CD14-positive monocyte (primary cell): ENCODE measurements around the gene RFK. TPM values are rescaled to one million over a fixed set of nuclear protein-coding genes. Genes with fewer than 3 reads are reported as not detected.
A peak's percentile ranks its signal among the peaks of the same experiment; 100 is the strongest.

Experiments used
- DNase-seq, 3 donors: peaks; one replicate each; pipeline ENCODE4 v3.0.0-alpha.2; 2011 to 2022
- H2AFZ ChIP-seq: 2 replicates; pipeline ENCODE4 v1.6.0; 2012; ENCODE audit warnings: mild to moderate bottlenecking, low read depth, low read length, inconsistent platforms; ENCODE audit not compliant: insufficient read depth, poor library complexity, severe bottlenecking
- H3K27ac ChIP-seq, 2 donors: 1 replicate in 1 of 2; 2 replicates in 1 of 2; pipeline ENCODE4 v1.5.1; 2012 to 2013; ENCODE audit warnings: low read length in 2 of 2, control low read depth in 1 of 2, inconsistent platforms in 1 of 2, low read depth in 1 of 2, mild to moderate bottlenecking in 1 of 2
- H3K27me3 ChIP-seq, 2 donors: one replicate each; pipeline versions ENCODE4 v1.6.0 to v1.6.1; 2011 to 2013; ENCODE audit warnings: low read length in 2 of 2; ENCODE audit not compliant: control insufficient read depth in 2 of 2, insufficient read depth in 2 of 2
- H3K36me3 ChIP-seq, 2 donors: replicated peaks in 1 of 2; 1 replicate in 1 of 2; 2 replicates in 1 of 2; pipeline versions ENCODE4 v1.5.1 to v1.6.1; 2012 to 2013; ENCODE audit warnings: low read length in 2 of 2, control low read depth in 1 of 2, inconsistent platforms in 1 of 2, mild to moderate bottlenecking in 1 of 2; ENCODE audit not compliant: insufficient read depth in 2 of 2, control insufficient read depth in 1 of 2
- H3K4me1 ChIP-seq, 2 donors: 1 replicate in 1 of 2; 2 replicates in 1 of 2; pipeline versions ENCODE4 v1.5.1 to v1.6.1; 2012 to 2013; ENCODE audit warnings: low read length in 2 of 2, control low read depth in 1 of 2, inconsistent platforms in 1 of 2, mild to moderate bottlenecking in 1 of 2, moderate library complexity in 1 of 2; ENCODE audit not compliant: insufficient read depth in 2 of 2, control insufficient read depth in 1 of 2
- H3K4me2 ChIP-seq: replicated peaks from 2 replicates; pipeline ENCODE3; 2012; ENCODE audit warnings: low read length, moderate library complexity, mild to moderate bottlenecking; ENCODE audit not compliant: poor library complexity, severe bottlenecking; ENCODE audit errors: extremely low read depth
- H3K4me3 ChIP-seq, 3 experiments: fragments of 200-600 bp in 1 of 3; sonication (generic) in 1 of 3; replicated peaks in 1 of 3; 1 replicate in 2 of 3; 2 replicates in 1 of 3; pipeline ENCODE4 v1.5.1; 2011 to 2013; ENCODE audit warnings: low read length in 3 of 3, mild to moderate bottlenecking in 3 of 3, control low read depth in 2 of 3, low read depth in 2 of 3, inconsistent platforms in 1 of 3, moderate library complexity in 1 of 3
- H3K79me2 ChIP-seq: 2 replicates; pipeline ENCODE4 v1.6.0; 2012; ENCODE audit warnings: mild to moderate bottlenecking, control low read depth, inconsistent platforms, low read length, moderate library complexity; ENCODE audit not compliant: insufficient read depth
- H3K9ac ChIP-seq: 2 replicates; pipeline ENCODE4 v1.6.0; 2017; ENCODE audit warnings: low read length, mild to moderate bottlenecking; ENCODE audit not compliant: insufficient read depth, poor library complexity, severe bottlenecking
- H3K9me3 ChIP-seq, 2 donors: replicated peaks in 1 of 2; 1 replicate in 1 of 2; 2 replicates in 1 of 2; pipeline versions ENCODE4 v1.5.1 to v1.6.1; 2012 to 2013; ENCODE audit warnings: low read length in 2 of 2, control low read depth in 1 of 2; ENCODE audit not compliant: control insufficient read depth in 1 of 2, insufficient read depth in 1 of 2
- H4K20me1 ChIP-seq: 2 replicates; pipeline ENCODE4 v1.6.0; 2012; ENCODE audit warnings: mild to moderate bottlenecking, low read length, control low read depth, moderate library complexity; ENCODE audit not compliant: insufficient read depth
- H3K27ac Mint-ChIP-seq, 7 donors: one replicate each; pipeline ENCODE4 v1.8.0; 2020; ENCODE audit warnings: mild to moderate bottlenecking in 7 of 7, mixed read lengths in 7 of 7, moderate library complexity in 6 of 7, inconsistent platforms in 2 of 7
- H3K27me3 Mint-ChIP-seq, 3 donors: one replicate each; pipeline ENCODE4 v1.8.0; 2021 to 2022; ENCODE audit warnings: low read depth in 3 of 3, mild to moderate bottlenecking in 3 of 3, mixed read lengths in 3 of 3, moderate library complexity in 3 of 3, inconsistent platforms in 1 of 3
- H3K36me3 Mint-ChIP-seq, 2 donors: one replicate each; pipeline ENCODE4 v1.8.0; 2020; ENCODE audit warnings: mixed read lengths in 2 of 2, inconsistent platforms in 1 of 2, mild to moderate bottlenecking in 1 of 2
- H3K4me1 Mint-ChIP-seq: one replicate; pipeline ENCODE4 v1.8.0; 2020; ENCODE audit warnings: mild to moderate bottlenecking, mixed read lengths
- H3K4me3 Mint-ChIP-seq, 2 donors: one replicate each; pipeline ENCODE4 v1.8.0; 2020; ENCODE audit warnings: mild to moderate bottlenecking in 2 of 2, mixed read lengths in 2 of 2, moderate library complexity in 1 of 2
- H3K9me3 Mint-ChIP-seq, 7 donors: one replicate each; pipeline ENCODE4 v1.8.0; 2020 to 2022; ENCODE audit warnings: mixed read lengths in 7 of 7, mild to moderate bottlenecking in 6 of 7, moderate library complexity in 6 of 7, inconsistent platforms in 2 of 7
- CTCF ChIP-seq: fragments of 200-600 bp; IDR thresholded peaks from one replicate; pipeline ENCODE4 v1.8.0; 2022; ENCODE audit warnings: antibody characterized with exemption, mild to moderate bottlenecking
- WGBS: methylation state at CpG from one replicate; pipeline ENCODE4 v1.1.5; 2013; ENCODE audit warnings: missing lambda C conversion rate; ENCODE audit not compliant: insufficient coverage; 5-methylcytosine and 5-hydroxymethylcytosine counted together
- intact Hi-C, 2 donors: fragments of 100-400 bp; cut with micrococcal nuclease; formaldehyde crosslinking; loops; one replicate each; pipeline versions ENCODE4 v1.15.0 to v1.15.1; 2023
- polyA plus RNA-seq, 3 donors: library from polyadenylated mRNA; depleted of rRNA in 1 of 3; unstranded in 2 of 3; stranded (reverse) in 1 of 3; fragments of 300-500 nt in 2 of 3; fragments of >200 nt in 1 of 3; fragmentation: Illumina TruSeq in 2 of 3; gene quantifications; 1 replicate in 2 of 3; 2 replicates in 1 of 3; pipeline ENCODE4 v1.2.3, GENCODE V29; 2012 to 2021

Gene RFK
- polyA plus RNA-seq, 3 donors: 5.9 to 46.6 (median 44.4) TPM

- no peak overlapping the region for H3K9ac ChIP-seq
- H2AFZ ChIP-seq: peak overlapping the region; percentile 62
- no CpG with 5 or more reads among the region's 2 CpGs for WGBS
- H4K20me1 ChIP-seq: no peaks in the 10 kb centered on the region
- no peaks in the 10 kb centered on the region for H3K9me3 ChIP-seq
- TF ChIP-seq CTCF: peak; percentile 56
- H3K4me3 ChIP-seq: peak overlapping the region in 1 of 3 experiments; percentile 45
- H3K79me2 ChIP-seq: no peaks in the 10 kb centered on the region
- H3K4me2 ChIP-seq: peak overlapping the region; percentile 65
- peak overlapping the region in 1 of 2 donors; percentile 63 for H3K27ac ChIP-seq
- H3K4me1 Mint-ChIP-seq: peaks cover 20% of the 10 kb centered on the region
- peaks cover 3 to 8% of the 10 kb centered on the region in 2 donors for H3K4me1 ChIP-seq
- H3K27me3 Mint-ChIP-seq: peaks cover 0 to 6% (median 0%) of the 10 kb centered on the region in 3 donors
- H3K4me3 Mint-ChIP-seq: peak overlapping the region; percentile 24 to 60
- intact Hi-C loops: loop anchor here in 1 of 2 donors (10.0 kb wide), 1 partner anchor 51 kb away; the partner anchor contains the start of gene GCNT1
- H3K9me3 Mint-ChIP-seq: no peaks in the 10 kb centered on the region
- H3K36me3 Mint-ChIP-seq: no peaks in the 10 kb centered on the region
- H3K27ac Mint-ChIP-seq: peak overlapping the region; percentile 11 to 81 (median 66)
- H3K36me3 ChIP-seq: no peaks in the 10 kb centered on the region
- DNase-seq: peak; percentile 53 to 64 (median 60)
- H3K27me3 ChIP-seq: no peaks in the 10 kb centered on the region
Measured at GRCh38 chr9:76403352-76403751, 9.1 kb upstream of the RFK start.

DNA sequence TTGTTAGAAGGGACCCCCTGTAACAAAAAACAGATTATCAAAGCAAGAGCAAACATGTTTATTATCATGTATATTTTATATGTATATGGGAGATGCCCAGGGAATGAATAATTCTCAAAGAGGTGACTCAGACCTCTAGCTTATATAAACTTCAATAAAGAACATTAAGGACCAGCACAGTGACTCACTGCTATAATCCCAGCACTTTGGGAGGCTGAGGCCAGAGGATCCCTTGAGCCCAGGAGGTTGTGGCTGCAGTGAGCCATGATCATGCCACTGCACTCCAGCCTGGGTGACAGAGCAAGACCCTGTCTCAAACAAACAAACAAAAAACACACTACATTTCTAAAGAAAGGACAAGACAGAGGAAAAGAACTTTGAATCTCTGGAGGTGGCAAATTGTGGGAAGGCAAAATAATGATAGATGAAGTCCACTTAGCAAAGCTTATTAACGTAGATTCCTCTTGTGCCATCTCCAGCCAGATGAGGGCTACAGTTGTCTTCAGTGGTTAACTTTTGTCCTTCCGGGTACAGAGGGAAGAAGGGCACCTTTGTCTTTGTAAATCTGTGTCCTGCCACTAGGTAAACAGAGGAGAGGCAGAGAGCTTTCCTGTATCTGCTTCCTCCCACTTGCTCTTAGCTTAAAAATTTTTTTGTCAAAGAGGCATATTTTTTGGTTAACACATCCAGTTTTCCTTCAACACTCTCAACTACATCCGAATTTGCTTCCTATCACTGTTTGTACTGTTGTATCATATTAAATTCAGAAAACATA is 7.5 kb upstream of the RFK start:
- no peak overlapping the region for H3K4me2 ChIP-seq
- H2AFZ ChIP-seq: peak overlapping the region; percentile 6
- H3K27me3 Mint-ChIP-seq: peaks cover 0 to 6% (median 0%) of the 10 kb centered on the region in 3 donors
- no peaks in the 10 kb centered on the region for H3K9me3 Mint-ChIP-seq
- H3K36me3 ChIP-seq: no peaks in the 10 kb centered on the region
- 86% methylated on average over 1 of the region's 3 CpGs for WGBS
- no peaks in the 10 kb centered on the region for H3K9me3 ChIP-seq
- no peaks in the 10 kb centered on the region for H3K27me3 ChIP-seq
- H3K4me1 ChIP-seq: peaks cover 3 to 8% of the 10 kb centered on the region in 2 donors
- no peaks in the 10 kb centered on the region for H3K36me3 Mint-ChIP-seq
- peak overlapping the region in 1 of 7 donors; percentile 12 for H3K27ac Mint-ChIP-seq
- no peak for DNase-seq
- intact Hi-C loops: loop anchor here in 1 of 2 donors (10.0 kb wide), 1 partner anchor 53 kb away; the partner anchor contains the start of gene GCNT1
- TF ChIP-seq CTCF: no peak
- H3K4me3 ChIP-seq: no peak overlapping the region
- H3K79me2 ChIP-seq: no peaks in the 10 kb centered on the region
- H3K4me3 Mint-ChIP-seq: no peak overlapping the region
- no peak overlapping the region for H3K27ac ChIP-seq
- peaks cover 19% of the 10 kb centered on the region for H3K4me1 Mint-ChIP-seq
- H4K20me1 ChIP-seq: no peaks in the 10 kb centered on the region
- no peak overlapping the region for H3K9ac ChIP-seq
